HG03159 (cell line): ENCODE results near the gene ALDH18A1.
A peak's percentile ranks its signal among the peaks of the same experiment; 100 is the strongest.
"Not testable (repeated sequence)": the region's sequence is repeated elsewhere in the genome, so short reads cannot be mapped to it uniquely, and the experiment has no call there.

Source experiments
- ATAC-seq: cut with Tn5 transposase; IDR thresholded peaks from one replicate; pipeline ENCODE4 v1.9.1; 2021; ENCODE audit warnings: mild to moderate bottlenecking, moderate library complexity; ENCODE audit not compliant: unreplicated experiment

The ALDH18A1 gene

GRCh38 chr10:95656291-95657164 is at the start of gene ALDH18A1:
Gene ALDH18A1 (minus strand): TSS chr10:95656711. CDS start chr10:95653377, 3,334 bp downstream.
- ATAC-seq = peak; percentile 90

GRCh38 chr10:95698415-95698814 is 41.9 kb upstream of the ALDH18A1 start:
- ATAC-seq = no peak

- peak; percentile 27 for ATAC-seq
Observed at GRCh38 chr10:95697429-95697828, 40.9 kb upstream of the ALDH18A1 start.

GRCh38 chr10:95694665-95695064 is 38.2 kb upstream of the ALDH18A1 start:
- no peak for ATAC-seq

GRCh38 chr10:95693668-95694534 is 37.4 kb upstream of the ALDH18A1 start, which contains the start of gene TCTN3:
Gene TCTN3 (minus strand): TSS chr10:95693927. CDS start chr10:95693899, 28 bp downstream.
- ATAC-seq = peak; percentile 97

GRCh38 chr10:95693071-95693667 is 36.7 kb upstream of the ALDH18A1 start:
- ATAC-seq = no peak

GRCh38 chr10:95691281-95691680 is 34.8 kb upstream of the ALDH18A1 start:
- ATAC-seq = no peak

GRCh38 chr10:95688648-95689047 is 32.1 kb upstream of the ALDH18A1 start:
- ATAC-seq = no peak

- ATAC-seq = no peak
Observed at GRCh38 chr10:95683966-95684365, 27.5 kb upstream of the ALDH18A1 start.

- no peak for ATAC-seq
Observed at GRCh38 chr10:95675403-95676116, 19.0 kb upstream of the ALDH18A1 start.

GRCh38 chr10:95674643-95675042 is 18.1 kb upstream of the ALDH18A1 start:
- ATAC-seq = no peak

- not testable (repeated sequence) for ATAC-seq
Observed at GRCh38 chr10:95672641-95673040, 16.1 kb upstream of the ALDH18A1 start.

GRCh38 chr10:95664543-95664942 is 8.0 kb upstream of the ALDH18A1 start:
- no peak for ATAC-seq

GRCh38 chr10:95663496-95663895 is 7.0 kb upstream of the ALDH18A1 start:
- no peak for ATAC-seq

- ATAC-seq = no peak
Observed at GRCh38 chr10:95661818-95662217, 5.3 kb upstream of the ALDH18A1 start.

GRCh38 chr10:95660283-95660682 is 3.8 kb upstream of the ALDH18A1 start:
- ATAC-seq = no peak

- ATAC-seq = no peak
Observed at GRCh38 chr10:95657250-95657649, 739 bp upstream of the ALDH18A1 start.

- peak; percentile 17 for ATAC-seq
Observed at GRCh38 chr10:95655571-95656290, 780 bp downstream of the ALDH18A1 start.

- ATAC-seq = no peak
Observed at GRCh38 chr10:95653895-95654294, 2.6 kb downstream of the ALDH18A1 start.
